Memory B cell (primary cell): ENCODE data around the gene SMARCAD1.

Experiments used
- ATAC-seq: fragments of 150-1000 bp; cut with Tn5 transposase; 2 replicates; pipeline ENCODE4 v1.10.0; 2021; ENCODE audit warnings: low read depth, mild to moderate bottlenecking, moderate library complexity
- DNase-seq, 2 donors: peaks; one replicate each; pipeline ENCODE4 v3.0.0; 2022; ENCODE audit warnings: low spot score in 2 of 2
- H3K27ac Mint-ChIP-seq: one replicate; pipeline ENCODE4 v1.8.0; 2022; ENCODE audit warnings: mild to moderate bottlenecking, moderate library complexity, mixed read lengths
- H3K27me3 Mint-ChIP-seq: one replicate; pipeline ENCODE4 v1.8.0; 2022; ENCODE audit warnings: mixed read lengths
- H3K36me3 Mint-ChIP-seq: one replicate; pipeline ENCODE4 v1.8.0; 2022; ENCODE audit warnings: mild to moderate bottlenecking, mixed read lengths
- H3K4me1 Mint-ChIP-seq: one replicate; pipeline ENCODE4 v1.8.0; 2022; ENCODE audit warnings: mixed read lengths
- H3K4me3 Mint-ChIP-seq: one replicate; pipeline ENCODE4 v1.8.0; 2022; ENCODE audit warnings: mild to moderate bottlenecking, moderate library complexity, mixed read lengths
- H3K9me3 Mint-ChIP-seq: one replicate; pipeline ENCODE4 v1.8.0; 2022; ENCODE audit warnings: mixed read lengths

The SMARCAD1 gene

GRCh38 chr4:94244087-94244828 lies 36.6 kb downstream of the SMARCAD1 start:
- peak overlapping the region; percentile 18 for H3K4me3 Mint-ChIP-seq
- DNase-seq = no peak
- H3K36me3 Mint-ChIP-seq = peaks cover 32% of the 10 kb centered on the region
- peak overlapping the region; percentile 84 for H3K27ac Mint-ChIP-seq
- H3K27me3 Mint-ChIP-seq = no peaks in the 10 kb centered on the region
- H3K9me3 Mint-ChIP-seq = no peaks in the 10 kb centered on the region
- H3K4me1 Mint-ChIP-seq = peaks cover 22% of the 10 kb centered on the region
- ATAC-seq = peak; percentile 27

DNA sequence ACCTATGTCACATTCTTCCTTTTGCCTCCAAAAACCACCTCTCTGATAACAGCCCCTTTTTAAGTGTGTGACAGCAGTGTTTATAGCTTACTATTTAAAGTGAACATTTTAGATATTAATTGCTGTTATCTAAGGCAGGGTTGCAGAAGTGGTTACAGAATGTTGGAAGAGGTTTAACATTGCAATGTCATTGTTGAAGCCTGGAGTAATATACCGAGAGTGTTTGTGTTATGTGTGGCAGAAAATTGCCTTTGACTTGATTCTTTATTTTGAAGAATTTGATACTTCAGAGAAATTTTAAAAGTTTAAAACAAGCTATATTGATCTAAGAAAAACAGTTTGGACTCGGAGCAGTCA lies 37.1 kb downstream of the SMARCAD1 start:
- no peaks in the 10 kb centered on the region for H3K9me3 Mint-ChIP-seq
- DNase-seq = no peak
- H3K36me3 Mint-ChIP-seq = peaks cover 33% of the 10 kb centered on the region
- no peak for ATAC-seq
- no peak overlapping the region for H3K4me3 Mint-ChIP-seq
- peak overlapping the region; percentile 84 for H3K27ac Mint-ChIP-seq
- peaks cover 22% of the 10 kb centered on the region for H3K4me1 Mint-ChIP-seq
- H3K27me3 Mint-ChIP-seq = no peaks in the 10 kb centered on the region

DNA sequence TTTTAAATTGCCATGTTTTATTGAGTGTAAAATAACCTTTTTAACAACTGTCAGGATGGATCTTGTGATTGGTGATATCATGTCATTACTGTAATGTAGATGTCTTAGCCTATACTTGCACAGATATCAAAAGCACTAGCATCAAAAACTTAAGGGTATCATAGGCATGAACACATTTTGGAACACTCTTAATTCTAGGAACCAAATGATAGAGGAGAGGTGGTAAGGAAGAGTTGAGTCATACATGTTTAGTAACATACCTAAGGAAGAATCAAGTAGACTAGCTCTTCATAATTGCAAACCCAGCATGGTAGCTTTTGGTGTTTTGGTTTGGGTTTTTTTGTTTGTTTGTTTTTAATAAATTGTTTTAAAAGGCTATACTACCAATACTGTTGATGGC lies 43.4 kb downstream of the SMARCAD1 start:
- no peak overlapping the region for H3K4me3 Mint-ChIP-seq
- no peaks in the 10 kb centered on the region for H3K27me3 Mint-ChIP-seq
- no peak overlapping the region for H3K27ac Mint-ChIP-seq
- no peak for DNase-seq
- H3K4me1 Mint-ChIP-seq = no peaks in the 10 kb centered on the region
- H3K36me3 Mint-ChIP-seq = peaks cover 21% of the 10 kb centered on the region
- no peak for ATAC-seq
- no peaks in the 10 kb centered on the region for H3K9me3 Mint-ChIP-seq

- H3K9me3 Mint-ChIP-seq = no peaks in the 10 kb centered on the region
- ATAC-seq = no peak
- DNase-seq = no peak
- no peaks in the 10 kb centered on the region for H3K4me1 Mint-ChIP-seq
- H3K36me3 Mint-ChIP-seq = peaks cover 22% of the 10 kb centered on the region
- H3K27me3 Mint-ChIP-seq = no peaks in the 10 kb centered on the region
- H3K27ac Mint-ChIP-seq = no peak overlapping the region
- H3K4me3 Mint-ChIP-seq = no peak overlapping the region
Measured at GRCh38 chr4:94253036-94253435, 45.4 kb downstream of the SMARCAD1 start.

- no peaks in the 10 kb centered on the region for H3K9me3 Mint-ChIP-seq
- H3K27ac Mint-ChIP-seq = peak overlapping the region; percentile 39
- peaks cover 15% of the 10 kb centered on the region for H3K36me3 Mint-ChIP-seq
- no peak for ATAC-seq
- no peak overlapping the region for H3K4me3 Mint-ChIP-seq
- no peak for DNase-seq
- H3K27me3 Mint-ChIP-seq = no peaks in the 10 kb centered on the region
- H3K4me1 Mint-ChIP-seq = no peaks in the 10 kb centered on the region
Measured at GRCh38 chr4:94256144-94256783, 48.6 kb downstream of the SMARCAD1 start.

GRCh38 chr4:94256828-94257227 lies 49.2 kb downstream of the SMARCAD1 start:
- ATAC-seq = no peak
- Mint-ChIP-seq H3K4me1 (no peaks in the 10 kb centered on the region), H3K9me3 (no peaks in the 10 kb centered on the region), H3K27me3 (no peaks in the 10 kb centered on the region), H3K27ac (no peak overlapping the region), H3K4me3 (no peak overlapping the region), H3K36me3 (peaks cover 16% of the 10 kb centered on the region)
- no peak for DNase-seq

GRCh38 chr4:94262163-94263016 lies 54.7 kb downstream of the SMARCAD1 start:
- Mint-ChIP-seq H3K4me1 (peaks cover 2% of the 10 kb centered on the region), H3K36me3 (peaks cover 19% of the 10 kb centered on the region), H3K4me3 (no peak overlapping the region), H3K27me3 (no peaks in the 10 kb centered on the region), H3K27ac (peak overlapping the region; percentile 16), H3K9me3 (no peaks in the 10 kb centered on the region)
- ATAC-seq (no peak), DNase-seq (no peak)

- Mint-ChIP-seq H3K36me3 (peaks cover 17% of the 10 kb centered on the region), H3K4me3 (no peak overlapping the region), H3K9me3 (no peaks in the 10 kb centered on the region), H3K4me1 (peaks cover 2% of the 10 kb centered on the region), H3K27ac (no peak overlapping the region), H3K27me3 (no peaks in the 10 kb centered on the region)
- no peak for DNase-seq
- ATAC-seq = no peak
Measured at GRCh38 chr4:94267037-94267436, 59.4 kb downstream of the SMARCAD1 start.

- no peak overlapping the region for H3K27ac Mint-ChIP-seq
- ATAC-seq (no peak), DNase-seq (no peak)
- H3K4me1 Mint-ChIP-seq = no peaks in the 10 kb centered on the region
- H3K27me3 Mint-ChIP-seq = no peaks in the 10 kb centered on the region
- no peak overlapping the region for H3K4me3 Mint-ChIP-seq
- no peaks in the 10 kb centered on the region for H3K9me3 Mint-ChIP-seq
- H3K36me3 Mint-ChIP-seq = peaks cover 18% of the 10 kb centered on the region
Measured at GRCh38 chr4:94271248-94271647, 63.6 kb downstream of the SMARCAD1 start.

GRCh38 chr4:94274912-94275311 lies 67.2 kb downstream of the SMARCAD1 start:
- no peaks in the 10 kb centered on the region for H3K9me3 Mint-ChIP-seq
- no peaks in the 10 kb centered on the region for H3K4me1 Mint-ChIP-seq
- H3K27me3 Mint-ChIP-seq = no peaks in the 10 kb centered on the region
- no peak overlapping the region for H3K27ac Mint-ChIP-seq
- no peak overlapping the region for H3K4me3 Mint-ChIP-seq
- peaks cover 30% of the 10 kb centered on the region for H3K36me3 Mint-ChIP-seq
- ATAC-seq = no peak
- DNase-seq = no peak

- H3K9me3 Mint-ChIP-seq = no peaks in the 10 kb centered on the region
- no peaks in the 10 kb centered on the region for H3K4me1 Mint-ChIP-seq
- H3K4me3 Mint-ChIP-seq = no peak overlapping the region
- no peak overlapping the region for H3K27ac Mint-ChIP-seq
- no peak for DNase-seq
- H3K36me3 Mint-ChIP-seq = peaks cover 28% of the 10 kb centered on the region
- ATAC-seq = no peak
- no peaks in the 10 kb centered on the region for H3K27me3 Mint-ChIP-seq
Measured at GRCh38 chr4:94276204-94276603, 68.5 kb downstream of the SMARCAD1 start.

DNA sequence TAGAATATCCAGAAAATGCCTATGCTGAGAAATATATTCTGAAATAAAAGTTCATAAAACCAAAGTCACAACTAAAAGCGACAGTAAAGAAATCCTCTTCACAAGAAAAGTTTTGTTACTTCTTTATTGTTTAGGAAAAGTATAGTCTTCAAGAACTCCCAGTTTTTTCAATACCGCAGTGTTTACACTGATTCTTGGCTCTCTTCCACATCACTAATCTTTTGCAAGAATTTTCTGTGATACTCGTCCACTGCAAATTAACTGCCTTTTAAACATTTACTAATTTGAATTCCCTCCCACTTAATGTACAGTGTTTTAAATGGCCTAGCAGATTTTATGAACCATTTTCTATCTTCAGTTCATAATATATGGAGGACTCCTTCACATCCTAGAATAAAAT lies 69.9 kb downstream of the SMARCAD1 start:
- ATAC-seq (no peak), DNase-seq (no peak)
- H3K9me3 Mint-ChIP-seq = no peaks in the 10 kb centered on the region
- H3K4me1 Mint-ChIP-seq = no peaks in the 10 kb centered on the region
- H3K36me3 Mint-ChIP-seq = peaks cover 27% of the 10 kb centered on the region
- no peaks in the 10 kb centered on the region for H3K27me3 Mint-ChIP-seq
- H3K27ac Mint-ChIP-seq = no peak overlapping the region
- no peak overlapping the region for H3K4me3 Mint-ChIP-seq

- ATAC-seq (no peak), DNase-seq (no peak)
- H3K9me3 Mint-ChIP-seq = no peaks in the 10 kb centered on the region
- H3K4me1 Mint-ChIP-seq = no peaks in the 10 kb centered on the region
- no peak overlapping the region for H3K4me3 Mint-ChIP-seq
- no peak overlapping the region for H3K27ac Mint-ChIP-seq
- H3K36me3 Mint-ChIP-seq = peaks cover 30% of the 10 kb centered on the region
- no peaks in the 10 kb centered on the region for H3K27me3 Mint-ChIP-seq
Measured at GRCh38 chr4:94278781-94279180, 71.1 kb downstream of the SMARCAD1 start.

DNA sequence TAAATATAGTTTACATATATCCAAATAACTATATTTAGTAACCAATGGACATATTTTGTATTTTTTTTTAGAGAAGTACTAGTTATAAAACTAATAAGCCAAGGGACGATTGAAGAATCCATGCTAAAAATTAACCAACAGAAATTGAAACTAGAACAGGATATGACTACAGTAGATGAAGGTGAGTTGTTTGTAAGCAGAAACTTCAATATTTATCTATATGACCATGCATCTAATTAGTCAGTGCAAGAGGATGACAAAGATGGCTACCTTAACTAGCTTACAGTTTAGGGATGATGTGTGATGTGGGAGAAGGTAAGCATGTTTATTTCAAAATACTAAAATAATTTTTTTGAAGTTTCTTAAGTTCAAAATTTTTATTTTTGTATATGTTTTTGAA lies 77.2 kb downstream of the SMARCAD1 start:
- no peaks in the 10 kb centered on the region for H3K9me3 Mint-ChIP-seq
- H3K36me3 Mint-ChIP-seq = peaks cover 31% of the 10 kb centered on the region
- ATAC-seq = no peak

More for the DNA sequence above, 77.2 kb downstream of the SMARCAD1 start:
- Mint-ChIP-seq H3K4me1 (no peaks in the 10 kb centered on the region), H3K27me3 (no peaks in the 10 kb centered on the region), H3K4me3 (no peak overlapping the region), H3K27ac (no peak overlapping the region)
- no peak for DNase-seq
